Fibroblast of lung (primary cell): ENCODE data around the gene CORO1C. TPM values are rescaled to one million over a fixed set of nuclear protein-coding genes. Genes with fewer than 3 reads are reported as not detected.

Experiments
- DNase-seq, 2 donors: peaks; one replicate each; pipeline versions ENCODE4 v3.0.0 to v3.0.0-alpha.2; 2010; ENCODE audit warnings: low read depth in 2 of 2
- H2AFZ ChIP-seq: 2 replicates; pipeline ENCODE4 v1.5.1; 2012; ENCODE audit warnings: low read length, control low read depth, inconsistent platforms
- H3K27ac ChIP-seq: 2 replicates; pipeline ENCODE4 v1.5.1; 2011; ENCODE audit warnings: low read length, control low read depth; ENCODE audit not compliant: insufficient read depth
- H3K27me3 ChIP-seq: 2 replicates; pipeline ENCODE4 v1.5.1; 2011; ENCODE audit warnings: mild to moderate bottlenecking, low read length; ENCODE audit not compliant: control insufficient read depth, insufficient read depth
- H3K36me3 ChIP-seq: 2 replicates; pipeline ENCODE4 v1.5.1; 2011; ENCODE audit warnings: low read length; ENCODE audit not compliant: control insufficient read depth, insufficient read depth
- H3K4me1 ChIP-seq: 2 replicates; pipeline ENCODE4 v1.5.1; 2011; ENCODE audit warnings: low read length; ENCODE audit not compliant: control insufficient read depth, insufficient read depth; ENCODE audit errors: extremely low read depth
- H3K4me2 ChIP-seq: 2 replicates; pipeline ENCODE4 v1.5.1; 2011; ENCODE audit warnings: low read length, control low read depth; ENCODE audit not compliant: insufficient read depth; ENCODE audit errors: extremely low read depth
- H3K4me3 ChIP-seq, 4 experiments: fragments of 200-600 bp in 1 of 4; sonication (generic) in 1 of 4; replicated peaks in 1 of 4; 2 replicates each; pipeline ENCODE4 v1.5.1; 2011 to 2016; ENCODE audit warnings: low read length in 4 of 4, low read depth in 3 of 4, mild to moderate bottlenecking in 3 of 4, control low read depth in 2 of 4, inconsistent platforms in 1 of 4, mixed read lengths in 1 of 4; ENCODE audit not compliant: insufficient read depth in 1 of 4; ENCODE audit errors: control extremely low read depth in 1 of 4
- H3K79me2 ChIP-seq: 2 replicates; pipeline ENCODE4 v1.5.1; 2012; ENCODE audit warnings: mild to moderate bottlenecking, low read length, inconsistent platforms; ENCODE audit not compliant: control insufficient read depth, insufficient read depth
- H3K9ac ChIP-seq: 2 replicates; pipeline ENCODE4 v1.5.1; 2011; ENCODE audit warnings: mild to moderate bottlenecking, low read length, control low read depth; ENCODE audit not compliant: insufficient read depth
- H3K9me3 ChIP-seq: 2 replicates; pipeline ENCODE4 v1.5.1; 2012; ENCODE audit warnings: low read depth, low read length; ENCODE audit not compliant: control insufficient read depth, insufficient read depth
- H4K20me1 ChIP-seq: 2 replicates; pipeline ENCODE4 v1.5.1; 2011; ENCODE audit warnings: low read length; ENCODE audit not compliant: control insufficient read depth, insufficient read depth; ENCODE audit errors: extremely low read depth
- CTCF ChIP-seq, 2 donors: IDR thresholded peaks in 1 of 2; conservative IDR thresholded peaks in 1 of 2; 1 replicate in 1 of 2; 2 replicates in 1 of 2; pipeline ENCODE4 v1.5.1; 2011 to 2012; ENCODE audit warnings: low read length in 2 of 2, control low read depth in 1 of 2, inconsistent platforms in 1 of 2, low read depth in 1 of 2, mild to moderate bottlenecking in 1 of 2
- EZH2 ChIP-seq: IDR thresholded peaks from 2 replicates; pipeline ENCODE4 v1.5.1; 2012; ENCODE audit warnings: low read length, control low read depth, mild to moderate bottlenecking; ENCODE audit errors: missing control alignments
- polyA plus RNA-seq, 2 donors: library from polyadenylated mRNA; depleted of rRNA in 1 of 2; stranded (reverse) in 1 of 2; unstranded in 1 of 2; fragments of >200 nt; gene quantifications; 2 replicates each; pipeline ENCODE4 v1.2.1, GENCODE V29; 2011 to 2012; ENCODE audit warnings: missing spikeins in 1 of 2
- total RNA-seq: library from RNA; depleted of rRNA; stranded (reverse); fragments of >200 nt; gene quantifications from 2 replicates; pipeline ENCODE4 v1.2.1, GENCODE V29; 2014

Gene CORO1C
- total and polyA plus RNA-seq, 2 donors (not counting 1 experiment from before 2014, with no cell fraction given) = 288 to 542 TPM

GRCh38 chr12:108618079-108618952, 113.0 kb downstream of the CORO1C start:
- Histone ChIP-seq H3K36me3 (no peaks in the 10 kb centered on the region), H3K9me3 (no peaks in the 10 kb centered on the region), H3K27me3 (no peaks in the 10 kb centered on the region), H3K4me1 (peaks cover 5% of the 10 kb centered on the region), H3K27ac (no peak overlapping the region), H4K20me1 (no peaks in the 10 kb centered on the region), H2AFZ (no peak overlapping the region), H3K9ac (no peak overlapping the region), H3K79me2 (no peaks in the 10 kb centered on the region), H3K4me2 (no peak overlapping the region), H3K4me3 (no peak overlapping the region)
- peak; percentile 76 to 89 for DNase-seq
- peak; percentile 89 to 91 for TF ChIP-seq CTCF (conservative IDR thresholded peaks at IDR 0.05 in 1 of 2, IDR thresholded peaks at IDR 0.05 in 1 of 2; ENCODE audit: low read depth in 1 of 2, low read length in 2 of 2)
- TF ChIP-seq EZH2 = no peak

- Histone ChIP-seq H3K9me3 (no peaks in the 10 kb centered on the region), H3K4me1 (peaks cover 9% of the 10 kb centered on the region), H3K27me3 (no peaks in the 10 kb centered on the region), H3K27ac (no peak overlapping the region), H3K36me3 (no peaks in the 10 kb centered on the region), H3K79me2 (no peaks in the 10 kb centered on the region), H3K4me3 (no peak overlapping the region), H3K9ac (no peak overlapping the region), H3K4me2 (no peak overlapping the region), H2AFZ (no peak overlapping the region), H4K20me1 (no peaks in the 10 kb centered on the region)
- TF ChIP-seq CTCF (conservative IDR thresholded peaks at IDR 0.05 in 1 of 2, IDR thresholded peaks at IDR 0.05 in 1 of 2; ENCODE audit: low read depth in 1 of 2, low read length in 2 of 2) (no peak), EZH2 (no peak)
- peak in 1 of 2 donors; percentile 37 for DNase-seq
These were observed 114.1 kb downstream of the CORO1C start for GRCh38 chr12:108616941-108617858.

GRCh38 chr12:108616359-108616758, 115.0 kb downstream of the CORO1C start:
- Histone ChIP-seq H3K9ac (no peak overlapping the region), H3K27ac (no peak overlapping the region)
- TF ChIP-seq EZH2 = no peak
- no peak for TF ChIP-seq CTCF (conservative IDR thresholded peaks at IDR 0.05 in 1 of 2, IDR thresholded peaks at IDR 0.05 in 1 of 2; ENCODE audit: low read depth in 1 of 2, low read length in 2 of 2)

More at GRCh38 chr12:108616359-108616758, 115.0 kb downstream of the CORO1C start:
- Histone ChIP-seq H3K4me1 (peaks cover 16% of the 10 kb centered on the region), H4K20me1 (no peaks in the 10 kb centered on the region), H3K4me3 (no peak overlapping the region), H3K79me2 (no peaks in the 10 kb centered on the region), H3K4me2 (no peak overlapping the region), H3K36me3 (no peaks in the 10 kb centered on the region), H2AFZ (no peak overlapping the region), H3K27me3 (no peaks in the 10 kb centered on the region), H3K9me3 (no peaks in the 10 kb centered on the region)
- DNase-seq = no peak
